A549 (cell line): ENCODE data around the gene IFT80. TPM values are rescaled to one million over a fixed set of nuclear protein-coding genes. Genes with fewer than 3 reads are reported as not detected.

Experiments used
- ATAC-seq, 2 experiments: fragments of 200-7000 bp in 1 of 2; fragments of >200 bp in 1 of 2; cut with Nextera tagmentation in 1 of 2; cut with Tn5 transposase in 1 of 2; 3 replicates each; pipeline versions ENCODE4 v1.8.0 to v1.9.1; 2018 to 2020; ENCODE audit warnings: mild to moderate bottlenecking in 1 of 2, moderate library complexity in 1 of 2
- CTCF ChIA-PET: fragments of 300-600 bp; sonication (Branson Sonifier 250); formaldehyde crosslinking; extraction: SDS; loops from one replicate; lab custom pipeline; 2021; ENCODE audit warnings: antibody characterized with exemption, inconsistent platforms; lab: Yijun Ruan, JAX
- POLR2A ChIA-PET: fragments of 350-600 bp; formaldehyde crosslinking; extraction: SDS; loops from one replicate; lab custom pipeline; 2021; ENCODE audit warnings: antibody characterized with exemption, inconsistent platforms; lab: Yijun Ruan, JAX
- DNase-seq, 2 experiments: peaks; one replicate each; pipeline versions ENCODE4 v3.0.0 to v3.0.0-alpha.2; 2011 to 2016; ENCODE audit warnings: low read depth in 1 of 2, low spot score in 1 of 2
- FAIRE-seq: peaks from 2 replicates; lab custom pipeline; 2011; peaks lifted over from hg19 to GRCh38; lab: Jason Lieb, UNC
- H3K27ac ChIP-seq, 2 experiments: fragments of >200 bp; sonication (Bioruptor Twin); formaldehyde crosslinking; 3 replicates each; pipeline ENCODE4 v1.5.1; 2016 to 2017
- H3K4me1 ChIP-seq: fragments of >200 bp; sonication (Bioruptor Twin); formaldehyde crosslinking; 3 replicates; pipeline ENCODE4 v1.6.1; 2016
- H3K4me2 ChIP-seq: fragments of >200 bp; sonication (Bioruptor Twin); formaldehyde crosslinking; 3 replicates; pipeline ENCODE4 v1.6.1; 2016
- H3K4me3 ChIP-seq: fragments of >200 bp; sonication (Bioruptor Twin); formaldehyde crosslinking; 3 replicates; pipeline ENCODE4 v1.5.1; 2016
- H3K9me3 ChIP-seq: fragments of >200 bp; sonication (Bioruptor Twin); formaldehyde crosslinking; 3 replicates; pipeline ENCODE4 v1.6.1; 2016
- BHLHE40 ChIP-seq: IDR thresholded peaks from 2 replicates; pipeline ENCODE4 v1.6.1; 2012; ENCODE audit warnings: low read depth, low read length, inconsistent platforms
- CBX2 ChIP-seq: fragments of 200-600 bp; sonication (generic); IDR thresholded peaks from 2 replicates; pipeline ENCODE4 v1.6.1; 2016; ENCODE audit warnings: low read depth, mild to moderate bottlenecking, borderline replicate concordance
- CBX8 ChIP-seq: fragments of 200-600 bp; sonication (generic); IDR thresholded peaks from 2 replicates; pipeline ENCODE4 v1.6.1; 2016
- CEBPB ChIP-seq, 2 experiments: fragments of >200 bp in 1 of 2; sonication (Bioruptor Twin) in 1 of 2; formaldehyde crosslinking in 1 of 2; IDR thresholded peaks; 2 replicates each; pipeline ENCODE4 v1.6.1; 2012 to 2016
- CHD2 ChIP-seq: fragments of 150-350 bp; IDR thresholded peaks from 2 replicates; pipeline ENCODE4 v1.6.1; 2014; ENCODE audit warnings: low read length; ENCODE audit not compliant: partially characterized antibody
- EHF ChIP-seq: fragments of 250-450 bp; sonication (Bioruptor Pico); IDR thresholded peaks from 2 replicates; pipeline ENCODE4 v1.5.0; 2020; ENCODE audit warnings: mild to moderate bottlenecking
- FOSB ChIP-seq: fragments of 250-450 bp; sonication (Bioruptor Pico); IDR thresholded peaks from 2 replicates; pipeline ENCODE4 v1.5.0; 2020; ENCODE audit warnings: mild to moderate bottlenecking, moderate library complexity
- FOXS1 ChIP-seq: fragments of 250-450 bp; sonication (Bioruptor Pico); IDR thresholded peaks from 2 replicates; pipeline ENCODE4 v1.5.0; 2020; ENCODE audit warnings: mild to moderate bottlenecking, moderate library complexity
- GATA3 ChIP-seq: IDR thresholded peaks from 2 replicates; pipeline ENCODE4 v1.6.1; 2012; ENCODE audit warnings: borderline replicate concordance
- HEYL ChIP-seq: fragments of 250-450 bp; sonication (Bioruptor Pico); IDR thresholded peaks from 2 replicates; pipeline ENCODE4 v1.8.0; 2021; ENCODE audit warnings: mild to moderate bottlenecking, moderate library complexity
- HOXB13 ChIP-seq: fragments of 250-450 bp; sonication (Bioruptor Pico); IDR thresholded peaks from 2 replicates; pipeline ENCODE4 v1.5.0; 2020; ENCODE audit warnings: low read depth, mild to moderate bottlenecking, moderate library complexity
- JUNB ChIP-seq: fragments of >200 bp; sonication (Bioruptor Twin); formaldehyde crosslinking; IDR thresholded peaks from 2 replicates; pipeline ENCODE4 v1.6.1; 2016
- KDM1A ChIP-seq: fragments of 200-600 bp; sonication (generic); IDR thresholded peaks from 2 replicates; pipeline ENCODE4 v1.6.1; 2016; ENCODE audit warnings: low read depth, mild to moderate bottlenecking
- MAFK ChIP-seq: fragments of 450-650 bp; IDR thresholded peaks from 2 replicates; pipeline ENCODE4 v1.6.1; 2014; ENCODE audit not compliant: partially characterized antibody
- MAZ ChIP-seq: fragments of 150-350 bp; IDR thresholded peaks from 2 replicates; pipeline ENCODE4 v1.6.1; 2014; ENCODE audit warnings: antibody characterized with exemption, low read depth, low read length, borderline replicate concordance
- MYC ChIP-seq: IDR thresholded peaks from 2 replicates; pipeline ENCODE4 v1.6.1; 2012; ENCODE audit warnings: mild to moderate bottlenecking, inconsistent platforms, low read length, improper control_type of control experiment, borderline replicate concordance
- NR3C1 ChIP-seq: fragments of >200 bp; sonication (Bioruptor Twin); formaldehyde crosslinking; IDR thresholded peaks from 3 replicates; pipeline ENCODE4 v1.6.1; 2017
- PBX3 ChIP-seq: IDR thresholded peaks from 2 replicates; pipeline ENCODE4 v1.6.1; 2012
- RARB ChIP-seq: fragments of 250-450 bp; sonication (Bioruptor Pico); IDR thresholded peaks from 2 replicates; pipeline ENCODE4 v1.8.0; 2021; ENCODE audit warnings: mild to moderate bottlenecking, moderate library complexity
- RCOR1 ChIP-seq: fragments of 150-350 bp; IDR thresholded peaks from 2 replicates; pipeline ENCODE4 v1.6.1; 2014; ENCODE audit warnings: antibody characterized with exemption, low read length, low read depth
- RFX5 ChIP-seq: fragments of 450-650 bp; IDR thresholded peaks from 2 replicates; pipeline ENCODE4 v1.7.1; 2014; ENCODE audit warnings: antibody characterized with exemption, mild to moderate bottlenecking, moderate library complexity
- RNF2 ChIP-seq: fragments of 200-600 bp; sonication (generic); IDR thresholded peaks from 2 replicates; pipeline ENCODE4 v1.6.1; 2016; ENCODE audit warnings: low read depth, mild to moderate bottlenecking, antibody characterized with exemption, moderate library complexity, borderline replicate concordance
- SMC3 ChIP-seq: fragments of >200 bp; sonication (Bioruptor Twin); formaldehyde crosslinking; IDR thresholded peaks from 3 replicates; pipeline ENCODE4 v1.6.1; 2018; ENCODE audit warnings: inconsistent platforms
- ZFP36 ChIP-seq: fragments of 450-650 bp; IDR thresholded peaks from 2 replicates; pipeline ENCODE4 v1.6.1; 2014; ENCODE audit warnings: borderline replicate concordance; ENCODE audit not compliant: partially characterized antibody
- WGBS: methylation state at CpG from one replicate; pipeline ENCODE4 v1.1.6; 2017; ENCODE audit errors: missing lambda C conversion rate; 5-methylcytosine and 5-hydroxymethylcytosine counted together
- polyA plus RNA-seq, 4 experiments: library from polyadenylated mRNA; depleted of rRNA in 3 of 4; stranded (reverse); fragments of >200 nt; fragmentation: RNase III in 1 of 4; extraction: RNeasy Plus Mini Kit Qiagen cat#74134 plus additional on column Dnase treatment in 1 of 4; gene quantifications; 2 replicates in 3 of 4; 3 replicates in 1 of 4; pipeline ENCODE4 v1.2.3, GENCODE V29; 2011 to 2017
- TF ChIP-seq, protein P1 (sequence below): fragments of 150-350 bp; IDR thresholded peaks from 2 replicates; pipeline ENCODE4 v1.6.1; 2014; ENCODE audit warnings: low read depth, mild to moderate bottlenecking, low read length

The IFT80 gene
- polyA plus RNA-seq, 2 of the 4 experiments (the other 2 are of a cell fraction): 30.6 to 41.8 TPM

- H3K4me3 ChIP-seq: peak overlapping the region; percentile 90
- H3K4me1 ChIP-seq: peaks cover 22% of the 10 kb centered on the region
- no peaks in the 10 kb centered on the region for H3K9me3 ChIP-seq
- CTCF ChIA-PET: interaction anchor here (0.7 to 1.0 kb wide), 2 partner anchors 11 to 237 kb away, joined by 3 read pairs; no protein-coding TSS in a partner anchor
- peak overlapping the region; percentile 82 for H3K4me2 ChIP-seq
- under 1% methylated on average over 36 of the region's 49 CpGs for WGBS
- peak overlapping the region; percentile 92 to 95 for H3K27ac ChIP-seq
- POLR2A ChIA-PET: interaction anchor here (0.7 to 1.4 kb wide), 2 partner anchors 10 to 49 kb away, joined by 3 to 8 read pairs; partner anchors contain the start of gene TRIM59
- TF ChIP-seq RCOR1 (no peak), PBX3 (no peak), HOXB13 (no peak), FOXS1 (CRISPR knock-in tag) (no peak), JUNB (no peak), RARB (no peak)
- TF ChIP-seq, protein P1, sequence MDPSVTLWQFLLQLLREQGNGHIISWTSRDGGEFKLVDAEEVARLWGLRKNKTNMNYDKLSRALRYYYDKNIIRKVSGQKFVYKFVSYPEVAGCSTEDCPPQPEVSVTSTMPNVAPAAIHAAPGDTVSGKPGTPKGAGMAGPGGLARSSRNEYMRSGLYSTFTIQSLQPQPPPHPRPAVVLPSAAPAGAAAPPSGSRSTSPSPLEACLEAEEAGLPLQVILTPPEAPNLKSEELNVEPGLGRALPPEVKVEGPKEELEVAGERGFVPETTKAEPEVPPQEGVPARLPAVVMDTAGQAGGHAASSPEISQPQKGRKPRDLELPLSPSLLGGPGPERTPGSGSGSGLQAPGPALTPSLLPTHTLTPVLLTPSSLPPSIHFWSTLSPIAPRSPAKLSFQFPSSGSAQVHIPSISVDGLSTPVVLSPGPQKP: no peak
- no peak for FAIRE-seq
- peak; percentile 44 to 53 for ATAC-seq
- peak in 1 of 2 experiments; percentile 42 for DNase-seq
Measured at GRCh38 chr3:160400030-160400701, 1.1 kb upstream of the IFT80 start.

DNA sequence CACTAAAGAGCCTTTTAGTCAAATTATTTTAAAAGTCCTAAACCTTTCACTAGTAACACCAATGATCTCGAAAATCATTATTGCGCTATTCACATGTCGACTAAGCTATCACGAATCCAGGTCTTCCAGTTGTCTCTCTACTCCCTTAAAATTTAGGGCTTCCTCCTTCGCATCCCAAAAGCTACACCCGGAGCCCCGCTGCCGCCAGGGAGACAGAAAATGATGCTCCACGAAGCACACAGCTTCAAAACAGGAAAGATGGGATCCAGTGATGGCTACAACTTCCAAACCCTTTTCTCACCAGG is 253 bp downstream of the IFT80 start:
- Histone ChIP-seq H3K4me2 (peak overlapping the region; percentile 85), H3K9me3 (no peaks in the 10 kb centered on the region), H3K27ac (peak overlapping the region; percentile 92 to 95), H3K4me3 (peak overlapping the region; percentile 90)
- 4% methylated on average over 9 of the region's 9 CpGs for WGBS
- ATAC-seq (peak; percentile 36 to 43; a peak in 5 of 6 replicates), FAIRE-seq (no peak), DNase-seq (no peak)
- ChIA-PET CTCF (no interaction called here), POLR2A (no interaction called here)
- no peak for TF ChIP-seq MAFK
- 0 out of 2 replicates have a peak, but pooled peaks have one; percentile 37 for TF ChIP-seq KDM1A
- no peak for TF ChIP-seq CEBPB (IDR thresholded peaks at IDR 0.05)
- TF ChIP-seq EHF (CRISPR knock-in tag): no peak
- TF ChIP-seq SMC3: no peak
- TF ChIP-seq FOXS1 (CRISPR knock-in tag): no peak
- no peak for TF ChIP-seq HEYL (CRISPR knock-in tag)
- TF ChIP-seq CHD2: no peak
- TF ChIP-seq JUNB: no peak
- TF ChIP-seq, all 56 proteins: peak for 1
- H3K4me1 ChIP-seq: peaks cover 9% of the 10 kb centered on the region

- DNase-seq: no peak
- H3K4me2 ChIP-seq: no peak overlapping the region
- no peak overlapping the region for H3K4me3 ChIP-seq
- no peaks in the 10 kb centered on the region for H3K9me3 ChIP-seq
- peaks cover 9% of the 10 kb centered on the region for H3K4me1 ChIP-seq
- H3K27ac ChIP-seq: no peak overlapping the region
- no peak for ATAC-seq
- TF ChIP-seq BHLHE40 (no peak), JUNB (no peak), EHF (CRISPR knock-in tag) (no peak)
- ChIA-PET CTCF (interaction anchor here (0.7 kb wide), 2 partner anchors 85 to 125 kb away, joined by 5 read pairs; no protein-coding TSS in a partner anchor), POLR2A (no interaction called here)
- FAIRE-seq: no peak
Measured at GRCh38 chr3:160395297-160395696, 3.7 kb downstream of the IFT80 start.

GRCh38 chr3:160394009-160394392 is 5.0 kb downstream of the IFT80 start:
- Histone ChIP-seq H3K9me3 (no peaks in the 10 kb centered on the region), H3K27ac (no peak overlapping the region), H3K4me2 (no peak overlapping the region), H3K4me3 (no peak overlapping the region), H3K4me1 (peaks cover 9% of the 10 kb centered on the region)
- 91% methylated on average over 3 of the region's 3 CpGs for WGBS
- no peak for ATAC-seq
- POLR2A ChIA-PET: no interaction called here
- FAIRE-seq: no peak
- no peak for DNase-seq
- no peak for TF ChIP-seq RARB
- TF ChIP-seq MAZ: no peak
- no peak for TF ChIP-seq MYC
- TF ChIP-seq RFX5: no peak
- TF ChIP-seq NR3C1: no peak
- TF ChIP-seq CBX2: no peak
- no peak for TF ChIP-seq GATA3
- TF ChIP-seq ZFP36: no peak
- TF ChIP-seq CBX8: no peak
- TF ChIP-seq FOSB (CRISPR knock-in tag): no peak
- no peak for TF ChIP-seq RNF2
- CTCF ChIA-PET: interaction anchor here (0.7 kb wide), 1 partner anchor 102 kb away, joined by 3 read pairs; no protein-coding TSS in a partner anchor
